CD14-positive monocyte (primary cell): ENCODE results near the gene MBD1. TPM values are rescaled to one million over a fixed set of nuclear protein-coding genes. Genes with fewer than 3 reads are reported as not detected.

Experiments used
- DNase-seq, 3 donors: peaks; one replicate each; pipeline ENCODE4 v3.0.0-alpha.2; 2011 to 2022
- H2AFZ ChIP-seq: 2 replicates; pipeline ENCODE4 v1.6.0; 2012; ENCODE audit warnings: mild to moderate bottlenecking, low read depth, low read length, inconsistent platforms; ENCODE audit not compliant: insufficient read depth, poor library complexity, severe bottlenecking
- H3K27ac ChIP-seq, 2 donors: 1 replicate in 1 of 2; 2 replicates in 1 of 2; pipeline ENCODE4 v1.5.1; 2012 to 2013; ENCODE audit warnings: low read length in 2 of 2, control low read depth in 1 of 2, inconsistent platforms in 1 of 2, low read depth in 1 of 2, mild to moderate bottlenecking in 1 of 2
- H3K27me3 ChIP-seq, 2 donors: one replicate each; pipeline versions ENCODE4 v1.6.0 to v1.6.1; 2011 to 2013; ENCODE audit warnings: low read length in 2 of 2; ENCODE audit not compliant: control insufficient read depth in 2 of 2, insufficient read depth in 2 of 2
- H3K36me3 ChIP-seq, 2 donors: replicated peaks in 1 of 2; 1 replicate in 1 of 2; 2 replicates in 1 of 2; pipeline versions ENCODE4 v1.5.1 to v1.6.1; 2012 to 2013; ENCODE audit warnings: low read length in 2 of 2, control low read depth in 1 of 2, inconsistent platforms in 1 of 2, mild to moderate bottlenecking in 1 of 2; ENCODE audit not compliant: insufficient read depth in 2 of 2, control insufficient read depth in 1 of 2
- H3K4me1 ChIP-seq, 2 donors: 1 replicate in 1 of 2; 2 replicates in 1 of 2; pipeline versions ENCODE4 v1.5.1 to v1.6.1; 2012 to 2013; ENCODE audit warnings: low read length in 2 of 2, control low read depth in 1 of 2, inconsistent platforms in 1 of 2, mild to moderate bottlenecking in 1 of 2, moderate library complexity in 1 of 2; ENCODE audit not compliant: insufficient read depth in 2 of 2, control insufficient read depth in 1 of 2
- H3K4me2 ChIP-seq: replicated peaks from 2 replicates; pipeline ENCODE3; 2012; ENCODE audit warnings: low read length, moderate library complexity, mild to moderate bottlenecking; ENCODE audit not compliant: poor library complexity, severe bottlenecking; ENCODE audit errors: extremely low read depth
- H3K4me3 ChIP-seq, 3 experiments: fragments of 200-600 bp in 1 of 3; sonication (generic) in 1 of 3; replicated peaks in 1 of 3; 1 replicate in 2 of 3; 2 replicates in 1 of 3; pipeline ENCODE4 v1.5.1; 2011 to 2013; ENCODE audit warnings: low read length in 3 of 3, mild to moderate bottlenecking in 3 of 3, control low read depth in 2 of 3, low read depth in 2 of 3, inconsistent platforms in 1 of 3, moderate library complexity in 1 of 3
- H3K79me2 ChIP-seq: 2 replicates; pipeline ENCODE4 v1.6.0; 2012; ENCODE audit warnings: mild to moderate bottlenecking, control low read depth, inconsistent platforms, low read length, moderate library complexity; ENCODE audit not compliant: insufficient read depth
- H3K9ac ChIP-seq: 2 replicates; pipeline ENCODE4 v1.6.0; 2017; ENCODE audit warnings: low read length, mild to moderate bottlenecking; ENCODE audit not compliant: insufficient read depth, poor library complexity, severe bottlenecking
- H3K9me3 ChIP-seq, 2 donors: replicated peaks in 1 of 2; 1 replicate in 1 of 2; 2 replicates in 1 of 2; pipeline versions ENCODE4 v1.5.1 to v1.6.1; 2012 to 2013; ENCODE audit warnings: low read length in 2 of 2, control low read depth in 1 of 2; ENCODE audit not compliant: control insufficient read depth in 1 of 2, insufficient read depth in 1 of 2
- H4K20me1 ChIP-seq: 2 replicates; pipeline ENCODE4 v1.6.0; 2012; ENCODE audit warnings: mild to moderate bottlenecking, low read length, control low read depth, moderate library complexity; ENCODE audit not compliant: insufficient read depth
- H3K27ac Mint-ChIP-seq, 7 donors: one replicate each; pipeline ENCODE4 v1.8.0; 2020; ENCODE audit warnings: mild to moderate bottlenecking in 7 of 7, mixed read lengths in 7 of 7, moderate library complexity in 6 of 7, inconsistent platforms in 2 of 7
- H3K27me3 Mint-ChIP-seq, 3 donors: one replicate each; pipeline ENCODE4 v1.8.0; 2021 to 2022; ENCODE audit warnings: low read depth in 3 of 3, mild to moderate bottlenecking in 3 of 3, mixed read lengths in 3 of 3, moderate library complexity in 3 of 3, inconsistent platforms in 1 of 3
- H3K36me3 Mint-ChIP-seq, 2 donors: one replicate each; pipeline ENCODE4 v1.8.0; 2020; ENCODE audit warnings: mixed read lengths in 2 of 2, inconsistent platforms in 1 of 2, mild to moderate bottlenecking in 1 of 2
- H3K4me1 Mint-ChIP-seq: one replicate; pipeline ENCODE4 v1.8.0; 2020; ENCODE audit warnings: mild to moderate bottlenecking, mixed read lengths
- H3K4me3 Mint-ChIP-seq, 2 donors: one replicate each; pipeline ENCODE4 v1.8.0; 2020; ENCODE audit warnings: mild to moderate bottlenecking in 2 of 2, mixed read lengths in 2 of 2, moderate library complexity in 1 of 2
- H3K9me3 Mint-ChIP-seq, 7 donors: one replicate each; pipeline ENCODE4 v1.8.0; 2020 to 2022; ENCODE audit warnings: mixed read lengths in 7 of 7, mild to moderate bottlenecking in 6 of 7, moderate library complexity in 6 of 7, inconsistent platforms in 2 of 7
- CTCF ChIP-seq: fragments of 200-600 bp; IDR thresholded peaks from one replicate; pipeline ENCODE4 v1.8.0; 2022; ENCODE audit warnings: antibody characterized with exemption, mild to moderate bottlenecking
- WGBS: methylation state at CpG from one replicate; pipeline ENCODE4 v1.1.5; 2013; ENCODE audit warnings: missing lambda C conversion rate; ENCODE audit not compliant: insufficient coverage; 5-methylcytosine and 5-hydroxymethylcytosine counted together
- intact Hi-C, 2 donors: fragments of 100-400 bp; cut with micrococcal nuclease; formaldehyde crosslinking; loops; one replicate each; pipeline versions ENCODE4 v1.15.0 to v1.15.1; 2023
- polyA plus RNA-seq, 3 donors: library from polyadenylated mRNA; depleted of rRNA in 1 of 3; unstranded in 2 of 3; stranded (reverse) in 1 of 3; fragments of 300-500 nt in 2 of 3; fragments of >200 nt in 1 of 3; fragmentation: Illumina TruSeq in 2 of 3; gene quantifications; 1 replicate in 2 of 3; 2 replicates in 1 of 3; pipeline ENCODE4 v1.2.3, GENCODE V29; 2012 to 2021

MBD1 gene
- polyA plus RNA-seq, 3 donors: 13.2 to 88.6 (median 17.4) TPM

GRCh38 chr18:50306944-50307343 is 25.6 kb upstream of the MBD1 start:
- peaks cover 3 to 7% of the 10 kb centered on the region in 2 donors for H3K9me3 ChIP-seq
- H3K79me2 ChIP-seq: no peaks in the 10 kb centered on the region
- Mint-ChIP-seq H3K9me3 (peaks cover 0 to 13% (median 11%) of the 10 kb centered on the region in 7 donors), H3K36me3 (peaks cover 0 to 4% of the 10 kb centered on the region in 2 donors), H3K27me3 (peaks cover 2 to 13% (median 11%) of the 10 kb centered on the region in 3 donors), H3K4me3 (peak overlapping the region; percentile 87 to 96), H3K27ac (peak overlapping the region; percentile 97 to 100 (median 100)), H3K4me1 (peaks cover 30% of the 10 kb centered on the region)
- peak overlapping the region; percentile 23 for H3K9ac ChIP-seq
- 77% methylated on average over 6 of the region's 8 CpGs for WGBS
- intact Hi-C loops: loop anchor here in 1 of 2 donors (5.0 kb wide), 1 partner anchor 40 kb away; the partner anchor contains the start of gene CFAP53
- peaks cover 24 to 32% of the 10 kb centered on the region in 2 donors for H3K4me1 ChIP-seq
- no peak for TF ChIP-seq CTCF
- H3K27ac ChIP-seq: peak overlapping the region; percentile 83 to 88
- no peaks in the 10 kb centered on the region for H3K36me3 ChIP-seq
- no peak for DNase-seq
- peak overlapping the region; percentile 88 for H2AFZ ChIP-seq
- H3K27me3 ChIP-seq: peaks cover 0 to 8% of the 10 kb centered on the region in 2 donors
- no peaks in the 10 kb centered on the region for H4K20me1 ChIP-seq
- peak overlapping the region in 1 of 3 experiments; percentile 80 for H3K4me3 ChIP-seq
- peak overlapping the region; percentile 92 for H3K4me2 ChIP-seq

GRCh38 chr18:50301074-50301473 is 19.8 kb upstream of the MBD1 start:
- 84% methylated on average over 2 of the region's 5 CpGs for WGBS
- H3K9me3 Mint-ChIP-seq: peaks cover 2 to 25% (median 20%) of the 10 kb centered on the region in 7 donors
- peaks cover 18% of the 10 kb centered on the region for H3K4me1 Mint-ChIP-seq
- Histone ChIP-seq H3K27me3 (peaks cover 17 to 39% of the 10 kb centered on the region in 2 donors), H4K20me1 (no peaks in the 10 kb centered on the region), H3K4me3 (no peak overlapping the region), H3K4me2 (no peak overlapping the region), H3K9ac (no peak overlapping the region), H3K36me3 (no peaks in the 10 kb centered on the region), H2AFZ (no peak overlapping the region), H3K4me1 (peaks cover 14 to 23% of the 10 kb centered on the region in 2 donors), H3K27ac (no peak overlapping the region), H3K79me2 (no peaks in the 10 kb centered on the region), H3K9me3 (peaks cover 3 to 7% of the 10 kb centered on the region in 2 donors)
- peaks cover 4 to 11% of the 10 kb centered on the region in 2 donors for H3K36me3 Mint-ChIP-seq
- intact Hi-C loops: no loop called here
- TF ChIP-seq CTCF: no peak
- H3K27ac Mint-ChIP-seq: no peak overlapping the region
- H3K4me3 Mint-ChIP-seq: peak overlapping the region in 1 of 2 donors; percentile 58
- no peak for DNase-seq
- peaks cover 22 to 42% (median 37%) of the 10 kb centered on the region in 3 donors for H3K27me3 Mint-ChIP-seq
